Gastroesophageal sphincter (tissue), 3 donors: ENCODE results near the gene ARHGAP19.
"Not testable (repeated sequence)": the region's sequence is repeated elsewhere in the genome, so short reads cannot be mapped to it uniquely, and the experiment has no call there.

ENCODE experiments used
- EP300 ChIP-seq: sonication (generic); formaldehyde crosslinking; IDR thresholded peaks from one replicate; pipeline ENCODE4 v1.6.1; 2017; ENCODE audit warnings: antibody characterized with exemption, mild to moderate bottlenecking
- POLR2A ChIP-seq, 2 donors: fragments of 450-650 bp; IDR thresholded peaks; one replicate each; pipeline ENCODE4 v1.6.1; 2017; ENCODE audit warnings: antibody characterized with exemption in 2 of 2, mild to moderate bottlenecking in 2 of 2, moderate library complexity in 1 of 2
- POLR2AphosphoS5 ChIP-seq: sonication (generic); formaldehyde crosslinking; IDR thresholded peaks from one replicate; pipeline ENCODE4 v1.6.1; 2017; ENCODE audit warnings: antibody characterized with exemption
- TF ChIP-seq, protein P1 (sequence below), 4 experiments: fragments of 200-600 bp in 2 of 4; fragments of 450-650 bp in 2 of 4; sonication (generic) in 1 of 4; IDR thresholded peaks; one replicate each; pipeline ENCODE4 v1.5.1; 2017 to 2019; ENCODE audit warnings: antibody characterized with exemption in 4 of 4, mild to moderate bottlenecking in 2 of 4, moderate library complexity in 2 of 4

DNA sequence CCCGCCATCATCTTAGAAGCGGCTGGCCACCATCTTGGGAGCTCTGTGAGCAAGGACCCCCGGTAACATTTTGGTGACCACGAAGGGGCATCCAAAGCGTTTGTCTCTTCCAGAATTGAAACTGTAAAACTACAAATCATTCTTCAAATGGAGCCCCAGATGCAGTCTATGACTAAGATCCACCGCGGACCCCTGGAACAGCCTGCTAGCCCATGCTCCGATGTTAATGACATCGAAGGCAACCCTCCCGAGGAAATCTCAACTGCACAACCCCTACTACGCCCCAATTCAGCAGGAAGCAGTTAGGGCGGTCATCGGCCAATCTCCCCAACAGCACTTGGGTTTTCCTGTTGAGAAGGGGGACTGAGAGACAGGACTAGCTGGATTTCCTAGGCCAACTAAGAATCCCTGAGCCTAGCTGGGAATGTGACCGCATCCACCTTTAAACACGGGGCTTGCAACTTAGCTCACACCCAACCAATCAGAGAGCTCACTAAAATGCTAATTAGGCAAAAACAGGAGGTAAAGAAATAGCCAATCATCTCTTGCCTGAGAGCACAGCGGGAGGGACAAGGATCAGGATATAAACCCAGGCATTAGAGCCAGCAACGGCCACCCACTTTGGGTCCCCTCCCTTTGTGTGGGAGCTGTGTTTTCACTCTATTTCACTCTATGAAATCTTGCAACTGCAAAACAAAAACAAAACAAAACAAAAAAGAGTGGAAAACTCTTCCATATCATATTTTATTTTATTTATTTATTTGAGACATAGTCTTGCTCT lies 1.7 kb downstream of the ARHGAP19 start:
- TF ChIP-seq POLR2A (IDR thresholded peaks at IDR 0.05); POLR2AphosphoS5; EP300: not testable (repeated sequence)
- TF ChIP-seq, protein P1, sequence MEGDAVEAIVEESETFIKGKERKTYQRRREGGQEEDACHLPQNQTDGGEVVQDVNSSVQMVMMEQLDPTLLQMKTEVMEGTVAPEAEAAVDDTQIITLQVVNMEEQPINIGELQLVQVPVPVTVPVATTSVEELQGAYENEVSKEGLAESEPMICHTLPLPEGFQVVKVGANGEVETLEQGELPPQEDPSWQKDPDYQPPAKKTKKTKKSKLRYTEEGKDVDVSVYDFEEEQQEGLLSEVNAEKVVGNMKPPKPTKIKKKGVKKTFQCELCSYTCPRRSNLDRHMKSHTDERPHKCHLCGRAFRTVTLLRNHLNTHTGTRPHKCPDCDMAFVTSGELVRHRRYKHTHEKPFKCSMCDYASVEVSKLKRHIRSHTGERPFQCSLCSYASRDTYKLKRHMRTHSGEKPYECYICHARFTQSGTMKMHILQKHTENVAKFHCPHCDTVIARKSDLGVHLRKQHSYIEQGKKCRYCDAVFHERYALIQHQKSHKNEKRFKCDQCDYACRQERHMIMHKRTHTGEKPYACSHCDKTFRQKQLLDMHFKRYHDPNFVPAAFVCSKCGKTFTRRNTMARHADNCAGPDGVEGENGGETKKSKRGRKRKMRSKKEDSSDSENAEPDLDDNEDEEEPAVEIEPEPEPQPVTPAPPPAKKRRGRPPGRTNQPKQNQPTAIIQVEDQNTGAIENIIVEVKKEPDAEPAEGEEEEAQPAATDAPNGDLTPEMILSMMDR (IDR thresholded peaks at IDR 0.05) = not testable (repeated sequence)
